CD14-positive monocyte (primary cell): ENCODE data around the gene ZNF749. TPM values are rescaled to one million over a fixed set of nuclear protein-coding genes. Genes with fewer than 3 reads are reported as not detected.

Experiments
- DNase-seq, 3 donors: peaks; one replicate each; pipeline ENCODE4 v3.0.0-alpha.2; 2011 to 2022
- H2AFZ ChIP-seq: 2 replicates; pipeline ENCODE4 v1.6.0; 2012; ENCODE audit warnings: mild to moderate bottlenecking, low read depth, low read length, inconsistent platforms; ENCODE audit not compliant: insufficient read depth, poor library complexity, severe bottlenecking
- H3K27ac ChIP-seq, 2 donors: 1 replicate in 1 of 2; 2 replicates in 1 of 2; pipeline ENCODE4 v1.5.1; 2012 to 2013; ENCODE audit warnings: low read length in 2 of 2, control low read depth in 1 of 2, inconsistent platforms in 1 of 2, low read depth in 1 of 2, mild to moderate bottlenecking in 1 of 2
- H3K27me3 ChIP-seq, 2 donors: one replicate each; pipeline versions ENCODE4 v1.6.0 to v1.6.1; 2011 to 2013; ENCODE audit warnings: low read length in 2 of 2; ENCODE audit not compliant: control insufficient read depth in 2 of 2, insufficient read depth in 2 of 2
- H3K36me3 ChIP-seq, 2 donors: replicated peaks in 1 of 2; 1 replicate in 1 of 2; 2 replicates in 1 of 2; pipeline versions ENCODE4 v1.5.1 to v1.6.1; 2012 to 2013; ENCODE audit warnings: low read length in 2 of 2, control low read depth in 1 of 2, inconsistent platforms in 1 of 2, mild to moderate bottlenecking in 1 of 2; ENCODE audit not compliant: insufficient read depth in 2 of 2, control insufficient read depth in 1 of 2
- H3K4me1 ChIP-seq, 2 donors: 1 replicate in 1 of 2; 2 replicates in 1 of 2; pipeline versions ENCODE4 v1.5.1 to v1.6.1; 2012 to 2013; ENCODE audit warnings: low read length in 2 of 2, control low read depth in 1 of 2, inconsistent platforms in 1 of 2, mild to moderate bottlenecking in 1 of 2, moderate library complexity in 1 of 2; ENCODE audit not compliant: insufficient read depth in 2 of 2, control insufficient read depth in 1 of 2
- H3K4me2 ChIP-seq: replicated peaks from 2 replicates; pipeline ENCODE3; 2012; ENCODE audit warnings: low read length, moderate library complexity, mild to moderate bottlenecking; ENCODE audit not compliant: poor library complexity, severe bottlenecking; ENCODE audit errors: extremely low read depth
- H3K4me3 ChIP-seq, 3 experiments: fragments of 200-600 bp in 1 of 3; sonication (generic) in 1 of 3; replicated peaks in 1 of 3; 1 replicate in 2 of 3; 2 replicates in 1 of 3; pipeline ENCODE4 v1.5.1; 2011 to 2013; ENCODE audit warnings: low read length in 3 of 3, mild to moderate bottlenecking in 3 of 3, control low read depth in 2 of 3, low read depth in 2 of 3, inconsistent platforms in 1 of 3, moderate library complexity in 1 of 3
- H3K79me2 ChIP-seq: 2 replicates; pipeline ENCODE4 v1.6.0; 2012; ENCODE audit warnings: mild to moderate bottlenecking, control low read depth, inconsistent platforms, low read length, moderate library complexity; ENCODE audit not compliant: insufficient read depth
- H3K9ac ChIP-seq: 2 replicates; pipeline ENCODE4 v1.6.0; 2017; ENCODE audit warnings: low read length, mild to moderate bottlenecking; ENCODE audit not compliant: insufficient read depth, poor library complexity, severe bottlenecking
- H3K9me3 ChIP-seq, 2 donors: replicated peaks in 1 of 2; 1 replicate in 1 of 2; 2 replicates in 1 of 2; pipeline versions ENCODE4 v1.5.1 to v1.6.1; 2012 to 2013; ENCODE audit warnings: low read length in 2 of 2, control low read depth in 1 of 2; ENCODE audit not compliant: control insufficient read depth in 1 of 2, insufficient read depth in 1 of 2
- H4K20me1 ChIP-seq: 2 replicates; pipeline ENCODE4 v1.6.0; 2012; ENCODE audit warnings: mild to moderate bottlenecking, low read length, control low read depth, moderate library complexity; ENCODE audit not compliant: insufficient read depth
- H3K27ac Mint-ChIP-seq, 7 donors: one replicate each; pipeline ENCODE4 v1.8.0; 2020; ENCODE audit warnings: mild to moderate bottlenecking in 7 of 7, mixed read lengths in 7 of 7, moderate library complexity in 6 of 7, inconsistent platforms in 2 of 7
- H3K27me3 Mint-ChIP-seq, 3 donors: one replicate each; pipeline ENCODE4 v1.8.0; 2021 to 2022; ENCODE audit warnings: low read depth in 3 of 3, mild to moderate bottlenecking in 3 of 3, mixed read lengths in 3 of 3, moderate library complexity in 3 of 3, inconsistent platforms in 1 of 3
- H3K36me3 Mint-ChIP-seq, 2 donors: one replicate each; pipeline ENCODE4 v1.8.0; 2020; ENCODE audit warnings: mixed read lengths in 2 of 2, inconsistent platforms in 1 of 2, mild to moderate bottlenecking in 1 of 2
- H3K4me1 Mint-ChIP-seq: one replicate; pipeline ENCODE4 v1.8.0; 2020; ENCODE audit warnings: mild to moderate bottlenecking, mixed read lengths
- H3K4me3 Mint-ChIP-seq, 2 donors: one replicate each; pipeline ENCODE4 v1.8.0; 2020; ENCODE audit warnings: mild to moderate bottlenecking in 2 of 2, mixed read lengths in 2 of 2, moderate library complexity in 1 of 2
- H3K9me3 Mint-ChIP-seq, 7 donors: one replicate each; pipeline ENCODE4 v1.8.0; 2020 to 2022; ENCODE audit warnings: mixed read lengths in 7 of 7, mild to moderate bottlenecking in 6 of 7, moderate library complexity in 6 of 7, inconsistent platforms in 2 of 7
- CTCF ChIP-seq: fragments of 200-600 bp; IDR thresholded peaks from one replicate; pipeline ENCODE4 v1.8.0; 2022; ENCODE audit warnings: antibody characterized with exemption, mild to moderate bottlenecking
- WGBS: methylation state at CpG from one replicate; pipeline ENCODE4 v1.1.5; 2013; ENCODE audit warnings: missing lambda C conversion rate; ENCODE audit not compliant: insufficient coverage; 5-methylcytosine and 5-hydroxymethylcytosine counted together
- intact Hi-C, 2 donors: fragments of 100-400 bp; cut with micrococcal nuclease; formaldehyde crosslinking; loops; one replicate each; pipeline versions ENCODE4 v1.15.0 to v1.15.1; 2023
- polyA plus RNA-seq, 3 donors: library from polyadenylated mRNA; depleted of rRNA in 1 of 3; unstranded in 2 of 3; stranded (reverse) in 1 of 3; fragments of 300-500 nt in 2 of 3; fragments of >200 nt in 1 of 3; fragmentation: Illumina TruSeq in 2 of 3; gene quantifications; 1 replicate in 2 of 3; 2 replicates in 1 of 3; pipeline ENCODE4 v1.2.3, GENCODE V29; 2012 to 2021

Gene ZNF749
- polyA plus RNA-seq, 3 donors, result 3.4 to 9.0 (median 3.7) TPM

GRCh38 chr19:57406516-57407123, 28.5 kb upstream of the ZNF749 start:
- H3K27ac Mint-ChIP-seq, result peak overlapping the region in 2 of 7 donors; percentile 16 to 26
- H3K9me3 Mint-ChIP-seq, result peaks cover 2 to 24% (median 18%) of the 10 kb centered on the region in 7 donors
- H3K4me1 Mint-ChIP-seq, result peaks cover 8% of the 10 kb centered on the region
- H3K27ac ChIP-seq, result no peak overlapping the region
- no peak overlapping the region for H3K4me3 ChIP-seq
- H3K4me3 Mint-ChIP-seq, result no peak overlapping the region
- TF ChIP-seq CTCF, result peak; percentile 52
- intact Hi-C loops, result loop anchor here in 1 of 2 donors (10.0 kb wide), 1 partner anchor 748 kb away; the partner anchor contains the start of gene ZNF329
- H3K36me3 Mint-ChIP-seq, result no peaks in the 10 kb centered on the region
- H3K9me3 ChIP-seq, result peaks cover 14 to 21% of the 10 kb centered on the region in 2 donors
- H4K20me1 ChIP-seq, result no peaks in the 10 kb centered on the region
- H2AFZ ChIP-seq, result no peak overlapping the region
- DNase-seq, result peak; percentile 11 to 30 (median 24)
- no peaks in the 10 kb centered on the region for H3K27me3 ChIP-seq
- H3K27me3 Mint-ChIP-seq, result peaks cover 0 to 2% (median 0%) of the 10 kb centered on the region in 3 donors
- peaks cover 6% of the 10 kb centered on the region for H3K79me2 ChIP-seq
- WGBS, result 25% methylated on average over 7 of the region's 8 CpGs
- peaks cover 0 to 4% of the 10 kb centered on the region in 2 donors for H3K36me3 ChIP-seq
- no peak overlapping the region for H3K9ac ChIP-seq
- H3K4me1 ChIP-seq, result peaks cover 9 to 10% of the 10 kb centered on the region in 2 donors
- H3K4me2 ChIP-seq, result no peak overlapping the region

- Histone ChIP-seq H3K79me2 (peaks cover 24% of the 10 kb centered on the region), H3K36me3 (peaks cover 17 to 34% of the 10 kb centered on the region in 2 donors), H3K27me3 (no peaks in the 10 kb centered on the region), H3K9me3 (peaks cover 13 to 29% of the 10 kb centered on the region in 2 donors), H2AFZ (peak within 1 kb of the TSS; percentile 96), H4K20me1 (no peaks in the 10 kb centered on the region), H3K9ac (peak within 1 kb of the TSS; percentile 79), H3K4me1 (peaks cover 14 to 17% of the 10 kb centered on the region in 2 donors), H3K4me3 (peak within 1 kb of the TSS; percentile 77 to 95 (median 91)), H3K27ac (peak within 1 kb of the TSS; percentile 10 to 81), H3K4me2 (peak within 1 kb of the TSS; percentile 95)
- H3K4me1 Mint-ChIP-seq, result peaks cover 14% of the 10 kb centered on the region
- peak; percentile 87 to 94 (median 90) for DNase-seq
- H3K36me3 Mint-ChIP-seq, result peaks cover 27 to 37% of the 10 kb centered on the region in 2 donors
- H3K9me3 Mint-ChIP-seq, result peaks cover 14 to 31% (median 21%) of the 10 kb centered on the region in 7 donors
- TF ChIP-seq CTCF, result no peak
- intact Hi-C loops, result loop anchor here (1.0 to 5.0 kb wide), 5 partner anchors 20 to 221 kb away; partner anchors contain the start of genes ZNF749 (in 2 of the 2), ZNF211 (in 1 of the 2), ZNF548 (in 1 of the 2) and ZNF772 (in 1 of the 2)
- H3K27me3 Mint-ChIP-seq, result peaks cover 0 to 3% (median 0%) of the 10 kb centered on the region in 3 donors
- WGBS, result under 1% methylated on average over 52 of the region's 55 CpGs
- H3K4me3 Mint-ChIP-seq, result peak within 1 kb of the TSS; percentile 94 to 96
- peak within 1 kb of the TSS; percentile 23 to 95 (median 78) for H3K27ac Mint-ChIP-seq
These were observed 24.1 kb upstream of the ZNF749 start, which contains the start of gene ZNF17 for GRCh38 chr19:57410877-57411671. ZNF17 (plus strand) TSS chr19:57411161; CDS start chr19:57413616, 2,455 bp downstream.
